Measurements from ENCODE around the gene CTNNA3. TPM values are rescaled to one million over a fixed set of nuclear protein-coding genes. Genes with fewer than 3 reads are reported as not detected.

The CTNNA3 gene
- total and polyA plus RNA-seq, 2 donors from 2014 or later = 0.45 to 0.72 TPM

- no peaks in the 10 kb centered on the region for H3K9me3 ChIP-seq (ENCODE audit: control insufficient read depth in 2 of 3, insufficient read depth in 1 of 3, low read length in 3 of 3)
- H3K27ac ChIP-seq (ENCODE audit: low read depth in 2 of 2, low read length in 2 of 2) = no peak overlapping the region
- H3K4me3 ChIP-seq (ENCODE audit: low read length in 3 of 3) = no peak overlapping the region
- no peaks in the 10 kb centered on the region for H3K36me3 ChIP-seq (ENCODE audit: control insufficient read depth in 2 of 3, insufficient read depth in 3 of 3, low read length in 3 of 3)
- H3K4me1 ChIP-seq (ENCODE audit: control insufficient read depth in 2 of 3, insufficient read depth in 2 of 3, low read depth in 1 of 3, low read length in 3 of 3) = no peaks in the 10 kb centered on the region
- TF ChIP-seq CTCF (IDR thresholded peaks at IDR 0.05; ENCODE audit: borderline replicate concordance, extremely low read depth, insufficient read depth) = no peak
- no peak for DNase-seq
- intact Hi-C loops (cut with DNase I) = no loop called here
- FAIRE-seq = no peak
- H3K27me3 ChIP-seq (ENCODE audit: control insufficient read depth, insufficient read depth, low read length) = no peaks in the 10 kb centered on the region
- H3K9ac ChIP-seq (ENCODE audit: low read length in 3 of 3) = no peak overlapping the region
Measured at GRCh38 chr10:66294538-66294937, 1401.5 kb downstream of the CTNNA3 start.

- peak; percentile 32 for FAIRE-seq
Measured at GRCh38 chr10:66292922-66293321, 1403.1 kb downstream of the CTNNA3 start.

GRCh38 chr10:66292456-66292855 is 1403.5 kb downstream of the CTNNA3 start:
- FAIRE-seq = no peak
- Histone ChIP-seq H3K27me3 (ENCODE audit: control insufficient read depth, insufficient read depth, low read length) (no peaks in the 10 kb centered on the region), H3K4me3 (ENCODE audit: low read length in 3 of 3) (no peak overlapping the region), H3K27ac (ENCODE audit: low read depth in 2 of 2, low read length in 2 of 2) (no peak overlapping the region), H3K9me3 (ENCODE audit: control insufficient read depth in 2 of 3, insufficient read depth in 1 of 3, low read length in 3 of 3) (no peaks in the 10 kb centered on the region), H3K9ac (ENCODE audit: low read length in 3 of 3) (no peak overlapping the region), H3K4me1 (ENCODE audit: control insufficient read depth in 2 of 3, insufficient read depth in 2 of 3, low read depth in 1 of 3, low read length in 3 of 3) (no peaks in the 10 kb centered on the region), H3K36me3 (ENCODE audit: control insufficient read depth in 2 of 3, insufficient read depth in 3 of 3, low read length in 3 of 3) (no peaks in the 10 kb centered on the region)
- TF ChIP-seq CTCF (IDR thresholded peaks at IDR 0.05; ENCODE audit: borderline replicate concordance, extremely low read depth, insufficient read depth) = no peak
- no peak for DNase-seq
- intact Hi-C loops (cut with DNase I) = no loop called here

More at GRCh38 chr10:66292922-66293321, 1403.1 kb downstream of the CTNNA3 start:
- no peak for DNase-seq
- Histone ChIP-seq H3K27ac (ENCODE audit: low read depth in 2 of 2, low read length in 2 of 2) (no peak overlapping the region), H3K9me3 (ENCODE audit: control insufficient read depth in 2 of 3, insufficient read depth in 1 of 3, low read length in 3 of 3) (no peaks in the 10 kb centered on the region), H3K27me3 (ENCODE audit: control insufficient read depth, insufficient read depth, low read length) (no peaks in the 10 kb centered on the region), H3K9ac (ENCODE audit: low read length in 3 of 3) (no peak overlapping the region), H3K4me3 (ENCODE audit: low read length in 3 of 3) (no peak overlapping the region), H3K4me1 (ENCODE audit: control insufficient read depth in 2 of 3, insufficient read depth in 2 of 3, low read depth in 1 of 3, low read length in 3 of 3) (no peaks in the 10 kb centered on the region), H3K36me3 (ENCODE audit: control insufficient read depth in 2 of 3, insufficient read depth in 3 of 3, low read length in 3 of 3) (no peaks in the 10 kb centered on the region)
- intact Hi-C loops (cut with DNase I) = no loop called here
- TF ChIP-seq CTCF (IDR thresholded peaks at IDR 0.05; ENCODE audit: borderline replicate concordance, extremely low read depth, insufficient read depth) = no peak

- no peak for DNase-seq
- H3K9ac ChIP-seq (ENCODE audit: low read length in 3 of 3) = no peak overlapping the region
- H3K4me3 ChIP-seq (ENCODE audit: low read length in 3 of 3) = no peak overlapping the region
- H3K27ac ChIP-seq (ENCODE audit: low read depth in 2 of 2, low read length in 2 of 2) = no peak overlapping the region
- H3K9me3 ChIP-seq (ENCODE audit: control insufficient read depth in 2 of 3, insufficient read depth in 1 of 3, low read length in 3 of 3) = no peaks in the 10 kb centered on the region
- intact Hi-C loops (cut with DNase I) = no loop called here
- no peaks in the 10 kb centered on the region for H3K27me3 ChIP-seq (ENCODE audit: control insufficient read depth, insufficient read depth, low read length)
- TF ChIP-seq CTCF (IDR thresholded peaks at IDR 0.05; ENCODE audit: borderline replicate concordance, extremely low read depth, insufficient read depth) = no peak
- no peaks in the 10 kb centered on the region for H3K36me3 ChIP-seq (ENCODE audit: control insufficient read depth in 2 of 3, insufficient read depth in 3 of 3, low read length in 3 of 3)
- no peaks in the 10 kb centered on the region for H3K4me1 ChIP-seq (ENCODE audit: control insufficient read depth in 2 of 3, insufficient read depth in 2 of 3, low read depth in 1 of 3, low read length in 3 of 3)
- no peak for FAIRE-seq
Measured at GRCh38 chr10:66291133-66291532, 1404.9 kb downstream of the CTNNA3 start.

All from kidney (tissue), 14 donors.